ENCODE measurements around the gene QSOX1.

- TF ChIP-seq ZNF274 (IDR thresholded peaks at IDR 0.05; ENCODE audit: low read depth, low read length) (no peak), SUZ12 (IDR thresholded peaks at IDR 0.05; ENCODE audit: extremely low read depth, insufficient read depth, insufficient read length) (no peak), YY1 (IDR thresholded peaks at IDR 0.05; ENCODE audit: insufficient read depth, insufficient read length) (no peak)
Measured at GRCh38 chr1:180137776-180138175, 16.9 kb upstream of the QSOX1 start.
